ENCODE data around the gene IGF2BP3. TPM values are rescaled to one million over a fixed set of nuclear protein-coding genes. Genes with fewer than 3 reads are reported as not detected.

Gene IGF2BP3
- polyA plus RNA-seq, 1 donor (not counting 4 experiments of a cell fraction or from before 2014, with no cell fraction given) = 22.3 TPM

DNA sequence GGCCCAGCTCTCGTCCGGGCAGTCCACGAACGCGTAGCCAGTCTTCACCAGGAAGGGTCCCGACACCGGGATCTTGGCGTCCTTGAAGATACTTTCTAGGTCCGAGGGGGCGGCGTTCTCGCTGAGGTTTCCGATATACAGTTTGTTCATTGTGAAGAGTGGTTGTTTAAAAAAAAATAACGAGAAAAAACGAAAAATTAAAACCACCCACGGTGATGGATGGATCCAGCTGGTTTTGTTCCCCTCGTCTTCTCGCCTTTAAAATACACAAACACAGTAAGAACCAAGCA lies 385 bp downstream of the IGF2BP3 start:
- Histone ChIP-seq H3K4me3 (ENCODE audit: control insufficient read depth in 2 of 3, extremely low read depth in 1 of 3, insufficient read depth in 2 of 3, low read depth in 1 of 3, low read length in 3 of 3) (peak overlapping the region; percentile 60 to 86 (median 66)), H3K27ac (ENCODE audit: control insufficient read depth, insufficient read depth, low read length) (peak overlapping the region; percentile 67), H3K4me2 (ENCODE audit: control insufficient read depth, extremely low read depth, insufficient read depth, low read depth, low read length) (peak overlapping the region; percentile 76), H3K9me1 (ENCODE audit: control insufficient read depth, extremely low read depth, insufficient read depth, low read length) (no peaks in the 10 kb centered on the region), H3K27me3 (ENCODE audit: control insufficient read depth, extremely low read depth, insufficient read depth, low read length) (peaks cover 63% of the 10 kb centered on the region), H3K4me1 (ENCODE audit: control insufficient read depth, extremely low read depth, insufficient read depth, low read length) (peaks cover 23% of the 10 kb centered on the region), H3K9ac (ENCODE audit: control insufficient read depth, extremely low read depth, insufficient read depth, low read length) (peak overlapping the region; percentile 81), H3K36me3 (ENCODE audit: control insufficient read depth in 2 of 2, extremely low read depth in 1 of 2, insufficient read depth in 2 of 2, low read length in 2 of 2) (no peaks in the 10 kb centered on the region), H3K9me3 (ENCODE audit: control insufficient read depth, low read depth, low read length) (no peaks in the 10 kb centered on the region), H2AFZ (ENCODE audit: control insufficient read depth, low read length) (peak overlapping the region; percentile 79), H3K79me2 (ENCODE audit: control insufficient read depth, insufficient read depth, low read length) (peaks cover 31% of the 10 kb centered on the region), H4K20me1 (ENCODE audit: control insufficient read depth, extremely low read depth, insufficient read depth, low read length) (no peaks in the 10 kb centered on the region)
- no peak for DNase-seq (ENCODE audit: low read depth, low spot score)
- TF ChIP-seq EZH2 (IDR thresholded peaks at IDR 0.05; ENCODE audit: low read length) = no peak
- TF ChIP-seq, protein P1, sequence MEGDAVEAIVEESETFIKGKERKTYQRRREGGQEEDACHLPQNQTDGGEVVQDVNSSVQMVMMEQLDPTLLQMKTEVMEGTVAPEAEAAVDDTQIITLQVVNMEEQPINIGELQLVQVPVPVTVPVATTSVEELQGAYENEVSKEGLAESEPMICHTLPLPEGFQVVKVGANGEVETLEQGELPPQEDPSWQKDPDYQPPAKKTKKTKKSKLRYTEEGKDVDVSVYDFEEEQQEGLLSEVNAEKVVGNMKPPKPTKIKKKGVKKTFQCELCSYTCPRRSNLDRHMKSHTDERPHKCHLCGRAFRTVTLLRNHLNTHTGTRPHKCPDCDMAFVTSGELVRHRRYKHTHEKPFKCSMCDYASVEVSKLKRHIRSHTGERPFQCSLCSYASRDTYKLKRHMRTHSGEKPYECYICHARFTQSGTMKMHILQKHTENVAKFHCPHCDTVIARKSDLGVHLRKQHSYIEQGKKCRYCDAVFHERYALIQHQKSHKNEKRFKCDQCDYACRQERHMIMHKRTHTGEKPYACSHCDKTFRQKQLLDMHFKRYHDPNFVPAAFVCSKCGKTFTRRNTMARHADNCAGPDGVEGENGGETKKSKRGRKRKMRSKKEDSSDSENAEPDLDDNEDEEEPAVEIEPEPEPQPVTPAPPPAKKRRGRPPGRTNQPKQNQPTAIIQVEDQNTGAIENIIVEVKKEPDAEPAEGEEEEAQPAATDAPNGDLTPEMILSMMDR (optimal IDR thresholded peaks at IDR 0.05 in 1 of 3, IDR thresholded peaks at IDR 0.05 in 1 of 3, conservative IDR thresholded peaks at IDR 0.05 in 1 of 3; ENCODE audit: extremely low read depth in 1 of 3, insufficient read depth in 2 of 3, low read length in 3 of 3) = no peak
- no peak for FAIRE-seq
- dilution Hi-C loops (cut with MboI; ENCODE audit: extremely low pct_ligation_motif_present, low sequenced_read_pairs) = no loop called here

DNA sequence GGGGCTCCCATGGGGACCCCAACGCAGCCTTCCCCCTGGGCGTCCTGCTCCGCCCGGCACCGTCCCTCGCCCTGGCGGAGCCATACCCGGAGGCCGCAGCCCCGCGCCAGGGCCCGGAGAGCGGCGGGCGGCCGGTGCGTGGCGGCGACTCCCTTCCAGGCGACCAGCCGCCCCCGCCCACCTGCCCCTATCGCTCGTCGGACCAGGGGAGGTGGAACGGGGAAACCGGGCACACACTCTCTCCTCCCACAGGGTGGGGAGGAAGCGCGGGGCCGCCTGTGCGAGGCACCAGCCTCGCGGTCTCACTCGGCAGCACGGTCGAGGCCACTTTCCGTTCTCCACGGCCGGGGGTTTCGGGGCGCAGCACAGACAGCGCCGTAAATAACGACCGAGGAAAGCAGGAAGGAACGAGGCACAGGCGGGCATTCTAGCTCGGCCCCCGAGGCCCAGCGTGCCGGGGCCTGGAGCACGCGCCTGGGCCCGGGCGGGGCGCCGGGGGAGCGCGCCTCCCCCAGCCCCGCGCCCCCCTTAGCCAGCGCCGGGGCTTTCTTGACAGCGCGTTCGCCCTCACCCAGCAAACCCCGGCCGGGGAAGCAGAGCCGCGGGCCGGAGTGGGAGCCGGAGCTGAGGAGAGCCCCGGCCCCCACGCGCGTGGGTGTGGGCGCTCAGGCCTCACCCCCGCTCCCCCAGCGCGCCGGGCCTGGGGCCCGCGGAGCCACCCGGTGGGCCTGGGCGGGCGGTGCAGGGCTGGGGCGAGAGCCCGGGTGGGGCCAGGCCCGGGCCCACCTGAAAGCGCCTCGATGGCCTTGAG lies 936 bp downstream of the IGF2BP3 start:
- DNase-seq (ENCODE audit: low read depth, low spot score) (no peak), FAIRE-seq (no peak)
- TF ChIP-seq, protein P1 (optimal IDR thresholded peaks at IDR 0.05 in 1 of 3, IDR thresholded peaks at IDR 0.05 in 1 of 3, conservative IDR thresholded peaks at IDR 0.05 in 1 of 3; ENCODE audit: extremely low read depth in 1 of 3, insufficient read depth in 2 of 3, low read length in 3 of 3) = no peak
- TF ChIP-seq EZH2 (IDR thresholded peaks at IDR 0.05; ENCODE audit: low read length) = peak; percentile 52
- peaks cover 58% of the 10 kb centered on the region for H3K27me3 ChIP-seq (ENCODE audit: control insufficient read depth, extremely low read depth, insufficient read depth, low read length)
- peak overlapping the region; percentile 60 to 86 (median 66) for H3K4me3 ChIP-seq (ENCODE audit: control insufficient read depth in 2 of 3, extremely low read depth in 1 of 3, insufficient read depth in 2 of 3, low read depth in 1 of 3, low read length in 3 of 3)
- H3K79me2 ChIP-seq (ENCODE audit: control insufficient read depth, insufficient read depth, low read length) = peaks cover 31% of the 10 kb centered on the region
- H3K4me2 ChIP-seq (ENCODE audit: control insufficient read depth, extremely low read depth, insufficient read depth, low read depth, low read length) = peak overlapping the region; percentile 76
- H3K36me3 ChIP-seq (ENCODE audit: control insufficient read depth in 2 of 2, extremely low read depth in 1 of 2, insufficient read depth in 2 of 2, low read length in 2 of 2) = no peaks in the 10 kb centered on the region
- peak overlapping the region; percentile 72 for H2AFZ ChIP-seq (ENCODE audit: control insufficient read depth, low read length)
- H4K20me1 ChIP-seq (ENCODE audit: control insufficient read depth, extremely low read depth, insufficient read depth, low read length) = no peaks in the 10 kb centered on the region
- H3K9me3 ChIP-seq (ENCODE audit: control insufficient read depth, low read depth, low read length) = no peaks in the 10 kb centered on the region
- peak overlapping the region; percentile 67 for H3K27ac ChIP-seq (ENCODE audit: control insufficient read depth, insufficient read depth, low read length)
- H3K9me1 ChIP-seq (ENCODE audit: control insufficient read depth, extremely low read depth, insufficient read depth, low read length) = no peaks in the 10 kb centered on the region
- H3K9ac ChIP-seq (ENCODE audit: control insufficient read depth, extremely low read depth, insufficient read depth, low read length) = peak overlapping the region; percentile 81
- dilution Hi-C loops (cut with MboI; ENCODE audit: extremely low pct_ligation_motif_present, low sequenced_read_pairs) = no loop called here
- peaks cover 18% of the 10 kb centered on the region for H3K4me1 ChIP-seq (ENCODE audit: control insufficient read depth, extremely low read depth, insufficient read depth, low read length)

Data from keratinocyte (primary cell).